Osteocyte (in vitro differentiated cells): ENCODE measurements around the gene TMPRSS6. TPM values are rescaled to one million over a fixed set of nuclear protein-coding genes. Genes with fewer than 3 reads are reported as not detected.

ENCODE experiments used
- DNase-seq: peaks from one replicate; pipeline ENCODE4 v3.0.0; 2021; ENCODE audit warnings: mixed read lengths; ENCODE audit not compliant: unreplicated experiment; ENCODE audit errors: extremely low spot score
- H3K27ac Mint-ChIP-seq: one replicate; pipeline ENCODE4 v1.8.0; 2021; ENCODE audit warnings: mild to moderate bottlenecking, mixed read lengths; ENCODE audit not compliant: unreplicated experiment
- H3K27me3 Mint-ChIP-seq: one replicate; pipeline ENCODE4 v1.8.0; 2021; ENCODE audit warnings: mixed read lengths; ENCODE audit not compliant: unreplicated experiment
- H3K36me3 Mint-ChIP-seq: one replicate; pipeline ENCODE4 v1.8.0; 2021; ENCODE audit warnings: mixed read lengths; ENCODE audit not compliant: unreplicated experiment
- H3K4me1 Mint-ChIP-seq: one replicate; pipeline ENCODE4 v1.8.0; 2021; ENCODE audit warnings: mixed read lengths; ENCODE audit not compliant: unreplicated experiment
- H3K4me3 Mint-ChIP-seq: one replicate; pipeline ENCODE4 v1.8.0; 2021; ENCODE audit warnings: mild to moderate bottlenecking, moderate library complexity, mixed read lengths; ENCODE audit not compliant: unreplicated experiment
- H3K9me3 Mint-ChIP-seq: one replicate; pipeline ENCODE4 v1.8.0; 2021; ENCODE audit warnings: mixed read lengths; ENCODE audit not compliant: unreplicated experiment
- CTCF ChIP-seq: fragments of 200-600 bp; sonication (generic); IDR thresholded peaks from 2 replicates; pipeline ENCODE4 v1.5.0; 2021; ENCODE audit warnings: antibody characterized with exemption, mild to moderate bottlenecking, moderate library complexity
- total RNA-seq: library from RNA; stranded (reverse); gene quantifications from 2 replicates; pipeline ENCODE4 v1.2.1, GENCODE V29; 2021

Gene TMPRSS6
- total RNA-seq, 1 donor from 2014 or later: not detected

GRCh38 chr22:37080838-37081237 lies 28.7 kb downstream of the TMPRSS6 start:
- no peak for DNase-seq
- no peaks in the 10 kb centered on the region for H3K9me3 Mint-ChIP-seq
- no peak overlapping the region for H3K4me3 Mint-ChIP-seq
- H3K36me3 Mint-ChIP-seq: no peaks in the 10 kb centered on the region
- TF ChIP-seq CTCF: no peak
- H3K27ac Mint-ChIP-seq: no peak overlapping the region
- H3K27me3 Mint-ChIP-seq: peaks cover 30% of the 10 kb centered on the region
- H3K4me1 Mint-ChIP-seq: no peaks in the 10 kb centered on the region

GRCh38 chr22:37080438-37080837 lies 29.1 kb downstream of the TMPRSS6 start:
- no peak for DNase-seq
- Mint-ChIP-seq H3K36me3 (no peaks in the 10 kb centered on the region), H3K4me1 (no peaks in the 10 kb centered on the region), H3K9me3 (no peaks in the 10 kb centered on the region), H3K27me3 (peaks cover 34% of the 10 kb centered on the region), H3K4me3 (no peak overlapping the region), H3K27ac (no peak overlapping the region)
- TF ChIP-seq CTCF: no peak

GRCh38 chr22:37079668-37080171 lies 29.8 kb downstream of the TMPRSS6 start:
- TF ChIP-seq CTCF: no peak
- Mint-ChIP-seq H3K4me1 (no peaks in the 10 kb centered on the region), H3K9me3 (no peaks in the 10 kb centered on the region), H3K36me3 (no peaks in the 10 kb centered on the region), H3K27ac (no peak overlapping the region), H3K27me3 (peaks cover 40% of the 10 kb centered on the region), H3K4me3 (no peak overlapping the region)
- no peak for DNase-seq

- DNase-seq: no peak
- peaks cover 40% of the 10 kb centered on the region for H3K27me3 Mint-ChIP-seq
- H3K36me3 Mint-ChIP-seq: no peaks in the 10 kb centered on the region
- no peak overlapping the region for H3K4me3 Mint-ChIP-seq
- TF ChIP-seq CTCF: no peak
- no peaks in the 10 kb centered on the region for H3K4me1 Mint-ChIP-seq
- H3K9me3 Mint-ChIP-seq: no peaks in the 10 kb centered on the region
- H3K27ac Mint-ChIP-seq: no peak overlapping the region
These were observed 30.4 kb downstream of the TMPRSS6 start for GRCh38 chr22:37079158-37079557.

GRCh38 chr22:37077802-37078448 lies 31.6 kb downstream of the TMPRSS6 start:
- TF ChIP-seq CTCF: peak; percentile 90
- Mint-ChIP-seq H3K36me3 (no peaks in the 10 kb centered on the region), H3K4me3 (no peak overlapping the region), H3K4me1 (no peaks in the 10 kb centered on the region), H3K27me3 (peaks cover 35% of the 10 kb centered on the region), H3K27ac (no peak overlapping the region), H3K9me3 (no peaks in the 10 kb centered on the region)
- no peak for DNase-seq
